Measurements from ENCODE around the gene SOX10.
"Not testable (repeated sequence)": the region's sequence is repeated elsewhere in the genome, so short reads cannot be mapped to it uniquely, and the experiment has no call there.

SOX10 gene

GRCh38 chr22:37959231-37959825 is 25.0 kb downstream of the SOX10 start:
- DNase-seq = no peak

GRCh38 chr22:37957232-37957631 is 27.1 kb downstream of the SOX10 start:
- no peak for DNase-seq

GRCh38 chr22:37955825-37956397 is 28.4 kb downstream of the SOX10 start:
- not testable (repeated sequence) for DNase-seq

- DNase-seq = no peak
These were observed 29.7 kb downstream of the SOX10 start for GRCh38 chr22:37954686-37955085.

- peak; percentile 98 for DNase-seq
These were observed 30.7 kb downstream of the SOX10 start, which contains the start of the genes C22orf23 and POLR2F for GRCh38 chr22:37953437-37954179. Gene C22orf23 (minus strand): TSS chr22:37953601. CDS start chr22:37953149, 452 bp downstream. Gene POLR2F (plus strand): TSS chr22:37953699. CDS start chr22:37953788, 89 bp downstream.

GRCh38 chr22:37953062-37953436 is 31.3 kb downstream of the SOX10 start:
- no peak for DNase-seq

GRCh38 chr22:37952629-37953028 is 31.7 kb downstream of the SOX10 start:
- not testable (repeated sequence) for DNase-seq

- no peak for DNase-seq
These were observed 33.0 kb downstream of the SOX10 start for GRCh38 chr22:37951305-37951704.

- DNase-seq = not testable (repeated sequence)
These were observed 37.1 kb downstream of the SOX10 start for GRCh38 chr22:37947142-37947795.

GRCh38 chr22:37944423-37944822 is 39.9 kb downstream of the SOX10 start:
- not testable (repeated sequence) for DNase-seq

GRCh38 chr22:37943825-37944198 is 40.5 kb downstream of the SOX10 start:
- no peak for DNase-seq

- no peak for DNase-seq
These were observed 41.1 kb downstream of the SOX10 start for GRCh38 chr22:37943136-37943824.

- no peak for DNase-seq
These were observed 42.2 kb downstream of the SOX10 start for GRCh38 chr22:37942133-37942532.

- DNase-seq = no peak
These were observed 43.5 kb downstream of the SOX10 start for GRCh38 chr22:37940698-37941376.

GRCh38 chr22:37933711-37934376 is 50.5 kb downstream of the SOX10 start:
- DNase-seq = peak; percentile 86

GRCh38 chr22:37932821-37933578 is 51.4 kb downstream of the SOX10 start:
- no peak for DNase-seq

GRCh38 chr22:37932401-37932800 is 52.0 kb downstream of the SOX10 start:
- no peak for DNase-seq

- no peak for DNase-seq
These were observed 52.4 kb downstream of the SOX10 start for GRCh38 chr22:37931893-37932389.

- no peak for DNase-seq
These were observed 53.4 kb downstream of the SOX10 start for GRCh38 chr22:37930952-37931440.

- DNase-seq = peak; percentile 19
These were observed 53.9 kb downstream of the SOX10 start for GRCh38 chr22:37930270-37930951.

Data from CD4-positive, alpha-beta T cell treated with Interleukin-6 for 4 hours (primary cell).